Esophagus squamous epithelium (tissue), 4 donors: Measurements from ENCODE around the gene NPY4R2. TPM values are rescaled to one million over a fixed set of nuclear protein-coding genes. Genes with fewer than 3 reads are reported as not detected.

Experiments
- total RNA-seq, 4 donors: library from RNA; depleted of rRNA; stranded (reverse); fragments of >200 nt; gene quantifications; one replicate each; pipeline ENCODE4 v1.1.0, GENCODE V29; 2016

The NPY4R2 gene
- total RNA-seq, 4 donors from 2014 or later = not detected

Other genes with a start within 250 kb of the NPY4R2 start
- gene SYT15B, start 155.1 kb upstream of the NPY4R2 start, total RNA-seq = 1 to 10 TPM; 1.0 to 4.9 (median 2.1) TPM
- 10 to 100 TPM in 1 of 4 donors, not detected in 3; 39.2 TPM for gene FAM25C, start 81.1 kb downstream of the NPY4R2 start, total RNA-seq